ENCODE data around the gene SYNJ2BP. TPM values are rescaled to one million over a fixed set of nuclear protein-coding genes. Genes with fewer than 3 reads are reported as not detected.

Gene SYNJ2BP
- total RNA-seq, 4 donors from 2014 or later = 17.4 to 28.8 (median 25.3) TPM

- no peak for DNase-seq (ENCODE audit: low spot score in 2 of 2)
- 94 to 95% methylated on average over 15 to 21 of the region's 23 CpGs for WGBS, 2 donors
- no peaks in the 10 kb centered on the region for H3K27me3 ChIP-seq
- peaks cover 0 to 32% (median 0%) of the 10 kb centered on the region in 3 donors for H3K36me3 ChIP-seq
- H3K27ac ChIP-seq = no peak overlapping the region
- TF ChIP-seq POLR2A (IDR thresholded peaks at IDR 0.05) (no peak), EP300 (IDR thresholded peaks at IDR 0.05) (no peak)
- TF ChIP-seq, protein P1, sequence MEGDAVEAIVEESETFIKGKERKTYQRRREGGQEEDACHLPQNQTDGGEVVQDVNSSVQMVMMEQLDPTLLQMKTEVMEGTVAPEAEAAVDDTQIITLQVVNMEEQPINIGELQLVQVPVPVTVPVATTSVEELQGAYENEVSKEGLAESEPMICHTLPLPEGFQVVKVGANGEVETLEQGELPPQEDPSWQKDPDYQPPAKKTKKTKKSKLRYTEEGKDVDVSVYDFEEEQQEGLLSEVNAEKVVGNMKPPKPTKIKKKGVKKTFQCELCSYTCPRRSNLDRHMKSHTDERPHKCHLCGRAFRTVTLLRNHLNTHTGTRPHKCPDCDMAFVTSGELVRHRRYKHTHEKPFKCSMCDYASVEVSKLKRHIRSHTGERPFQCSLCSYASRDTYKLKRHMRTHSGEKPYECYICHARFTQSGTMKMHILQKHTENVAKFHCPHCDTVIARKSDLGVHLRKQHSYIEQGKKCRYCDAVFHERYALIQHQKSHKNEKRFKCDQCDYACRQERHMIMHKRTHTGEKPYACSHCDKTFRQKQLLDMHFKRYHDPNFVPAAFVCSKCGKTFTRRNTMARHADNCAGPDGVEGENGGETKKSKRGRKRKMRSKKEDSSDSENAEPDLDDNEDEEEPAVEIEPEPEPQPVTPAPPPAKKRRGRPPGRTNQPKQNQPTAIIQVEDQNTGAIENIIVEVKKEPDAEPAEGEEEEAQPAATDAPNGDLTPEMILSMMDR (IDR thresholded peaks at IDR 0.05) = no peak
- no peaks in the 10 kb centered on the region for H3K4me1 ChIP-seq
- H3K9me3 ChIP-seq = no peaks in the 10 kb centered on the region
- H3K4me3 ChIP-seq = no peak overlapping the region
These were observed 18.0 kb downstream of the SYNJ2BP start for GRCh38 chr14:70398706-70399431.

- WGBS, 2 donors = 100% methylated on average over 1 of the region's 2 CpGs; no CpG with 5 or more reads in 1 of the 2 donors
These were observed 18.6 kb downstream of the SYNJ2BP start for GRCh38 chr14:70398280-70398679.

GRCh38 chr14:70397746-70398145 lies 19.1 kb downstream of the SYNJ2BP start:
- Histone ChIP-seq H3K4me3 (no peak overlapping the region), H3K9me3 (peaks cover 0 to 5% (median 0%) of the 10 kb centered on the region in 4 donors), H3K4me1 (no peaks in the 10 kb centered on the region), H3K27me3 (no peaks in the 10 kb centered on the region), H3K36me3 (peaks cover 0 to 32% (median 0%) of the 10 kb centered on the region in 3 donors), H3K27ac (no peak overlapping the region)
- TF ChIP-seq EP300 (IDR thresholded peaks at IDR 0.05) = no peak
- TF ChIP-seq, protein P1 (IDR thresholded peaks at IDR 0.05) = no peak
- 94 to 100% methylated on average over 2 of the region's 2 CpGs for WGBS, 2 donors
- DNase-seq (ENCODE audit: low spot score in 2 of 2) = no peak

More at GRCh38 chr14:70398280-70398679, 18.6 kb downstream of the SYNJ2BP start:
- DNase-seq (ENCODE audit: low spot score in 2 of 2) = no peak
- peaks cover 0 to 32% (median 0%) of the 10 kb centered on the region in 3 donors for H3K36me3 ChIP-seq
- H3K27ac ChIP-seq = no peak overlapping the region
- H3K9me3 ChIP-seq = peaks cover 0 to 3% (median 0%) of the 10 kb centered on the region in 4 donors
- H3K4me1 ChIP-seq = no peaks in the 10 kb centered on the region
- no peak overlapping the region for H3K4me3 ChIP-seq
- TF ChIP-seq EP300 (IDR thresholded peaks at IDR 0.05) (no peak), POLR2A (IDR thresholded peaks at IDR 0.05) (no peak)
- TF ChIP-seq, protein P1 (IDR thresholded peaks at IDR 0.05) = no peak
- H3K27me3 ChIP-seq = no peaks in the 10 kb centered on the region

DNA sequence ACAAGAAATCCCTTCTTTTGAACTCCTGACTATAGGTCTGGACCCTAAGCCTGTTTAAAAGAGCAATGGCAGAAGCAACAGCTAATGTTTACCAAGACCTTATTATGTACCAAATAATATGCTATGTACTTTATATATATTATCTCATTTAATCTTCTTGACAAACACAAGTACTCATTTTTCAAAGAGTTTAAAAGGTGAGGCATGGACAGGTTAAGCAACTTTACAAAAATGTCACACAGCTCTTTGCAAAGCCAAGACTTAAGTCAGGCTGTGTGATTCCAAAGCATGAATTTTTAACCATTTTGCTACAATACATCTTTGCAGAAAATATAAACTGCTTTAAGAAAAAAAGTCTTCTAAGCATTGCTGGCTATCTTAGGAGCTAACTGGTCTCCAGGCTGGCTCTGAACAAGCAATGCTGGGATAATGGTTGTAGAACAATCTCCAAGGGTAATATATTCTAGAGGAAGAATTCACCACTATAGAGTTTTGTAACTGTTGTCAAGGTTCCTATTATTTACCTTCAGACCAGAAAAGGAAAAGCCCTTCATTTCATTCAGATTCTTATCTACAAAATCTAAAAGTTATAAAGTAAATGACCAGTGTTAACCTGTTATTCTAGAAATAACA lies 22.1 kb downstream of the SYNJ2BP start:
- Histone ChIP-seq H3K9me3 (peaks cover 0 to 5% (median 0%) of the 10 kb centered on the region in 4 donors), H3K27me3 (no peaks in the 10 kb centered on the region), H3K4me3 (no peak overlapping the region), H3K4me1 (no peaks in the 10 kb centered on the region), H3K36me3 (peaks cover 0 to 31% (median 0%) of the 10 kb centered on the region in 3 donors), H3K27ac (no peak overlapping the region)
- TF ChIP-seq POLR2A (IDR thresholded peaks at IDR 0.05) = no peak
- TF ChIP-seq, protein P1 (IDR thresholded peaks at IDR 0.05) = no peak
- no peak for TF ChIP-seq EP300 (IDR thresholded peaks at IDR 0.05)
- no peak for DNase-seq (ENCODE audit: low spot score in 2 of 2)

DNA sequence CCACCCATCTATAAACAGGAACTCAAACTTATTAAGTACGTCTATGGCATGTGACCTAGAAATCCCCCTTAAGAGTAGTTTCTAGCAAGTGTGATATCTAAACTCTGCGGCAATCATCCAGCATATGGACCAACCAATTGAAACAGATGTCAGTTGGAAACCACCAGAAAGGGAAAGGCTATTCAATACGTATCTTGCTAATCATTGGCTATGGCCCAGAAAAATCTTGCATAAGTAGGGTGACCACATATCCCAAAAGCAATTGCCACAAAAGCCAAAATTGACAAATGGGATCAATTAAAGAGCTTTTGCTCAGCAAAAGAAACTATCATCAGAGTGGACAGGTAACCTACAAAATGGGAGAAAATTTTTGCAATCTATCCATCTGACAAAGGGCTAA lies 24.2 kb downstream of the SYNJ2BP start:
- Histone ChIP-seq H3K36me3 (peaks cover 0 to 19% (median 0%) of the 10 kb centered on the region in 3 donors), H3K27me3 (no peaks in the 10 kb centered on the region), H3K27ac (no peak overlapping the region), H3K4me3 (no peak overlapping the region), H3K9me3 (peaks cover 0 to 5% (median 0%) of the 10 kb centered on the region in 4 donors), H3K4me1 (no peaks in the 10 kb centered on the region)
- no peak for DNase-seq (ENCODE audit: low spot score in 2 of 2)
- TF ChIP-seq, protein P1 (IDR thresholded peaks at IDR 0.05) = no peak
- TF ChIP-seq POLR2A (IDR thresholded peaks at IDR 0.05) = no peak
- 46 to 47% methylated on average over 3 of the region's 3 CpGs for WGBS, 2 donors
